Measurements from ENCODE around the gene TAF1A.

TAF1A gene

DNA sequence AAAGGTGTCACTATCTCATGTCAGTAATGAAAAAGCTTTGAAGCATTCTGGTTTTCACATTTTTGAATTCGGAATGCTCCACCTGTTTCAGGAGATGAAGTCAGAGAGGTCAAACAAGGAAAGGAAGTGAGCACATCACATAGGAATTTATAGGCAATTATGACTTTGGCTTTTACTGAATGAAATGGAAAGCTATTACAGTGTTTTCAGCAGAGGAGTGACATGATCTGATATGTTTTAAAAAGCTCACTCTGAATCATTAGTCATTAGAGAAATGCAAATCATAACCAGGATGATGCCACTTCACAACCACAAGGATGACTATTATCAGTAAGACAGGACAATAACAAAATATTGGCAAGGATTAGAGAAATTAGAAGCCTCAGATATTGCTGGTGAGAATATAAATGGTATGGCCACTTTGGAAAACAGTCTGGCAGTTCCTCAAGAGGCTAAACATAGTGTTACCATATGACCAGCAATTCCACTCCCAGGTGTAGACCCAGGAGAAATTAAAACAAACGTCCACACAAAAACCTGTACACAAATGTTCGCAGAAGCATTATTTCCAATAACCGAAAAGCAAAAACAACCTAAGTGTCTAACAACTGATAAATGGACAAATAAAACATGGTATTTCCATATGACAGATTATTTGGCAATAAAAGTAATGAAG is 7.5 kb downstream of the TAF1A start:
- H3K4me3 ChIP-seq (ENCODE audit: low read depth, low read length) = no peak overlapping the region
- no peak for DNase-seq (ENCODE audit: low read depth)
- TF ChIP-seq, protein P1, sequence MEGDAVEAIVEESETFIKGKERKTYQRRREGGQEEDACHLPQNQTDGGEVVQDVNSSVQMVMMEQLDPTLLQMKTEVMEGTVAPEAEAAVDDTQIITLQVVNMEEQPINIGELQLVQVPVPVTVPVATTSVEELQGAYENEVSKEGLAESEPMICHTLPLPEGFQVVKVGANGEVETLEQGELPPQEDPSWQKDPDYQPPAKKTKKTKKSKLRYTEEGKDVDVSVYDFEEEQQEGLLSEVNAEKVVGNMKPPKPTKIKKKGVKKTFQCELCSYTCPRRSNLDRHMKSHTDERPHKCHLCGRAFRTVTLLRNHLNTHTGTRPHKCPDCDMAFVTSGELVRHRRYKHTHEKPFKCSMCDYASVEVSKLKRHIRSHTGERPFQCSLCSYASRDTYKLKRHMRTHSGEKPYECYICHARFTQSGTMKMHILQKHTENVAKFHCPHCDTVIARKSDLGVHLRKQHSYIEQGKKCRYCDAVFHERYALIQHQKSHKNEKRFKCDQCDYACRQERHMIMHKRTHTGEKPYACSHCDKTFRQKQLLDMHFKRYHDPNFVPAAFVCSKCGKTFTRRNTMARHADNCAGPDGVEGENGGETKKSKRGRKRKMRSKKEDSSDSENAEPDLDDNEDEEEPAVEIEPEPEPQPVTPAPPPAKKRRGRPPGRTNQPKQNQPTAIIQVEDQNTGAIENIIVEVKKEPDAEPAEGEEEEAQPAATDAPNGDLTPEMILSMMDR (IDR thresholded peaks at IDR 0.05; ENCODE audit: control insufficient read depth, extremely low read depth, insufficient read depth) = no peak

DNA sequence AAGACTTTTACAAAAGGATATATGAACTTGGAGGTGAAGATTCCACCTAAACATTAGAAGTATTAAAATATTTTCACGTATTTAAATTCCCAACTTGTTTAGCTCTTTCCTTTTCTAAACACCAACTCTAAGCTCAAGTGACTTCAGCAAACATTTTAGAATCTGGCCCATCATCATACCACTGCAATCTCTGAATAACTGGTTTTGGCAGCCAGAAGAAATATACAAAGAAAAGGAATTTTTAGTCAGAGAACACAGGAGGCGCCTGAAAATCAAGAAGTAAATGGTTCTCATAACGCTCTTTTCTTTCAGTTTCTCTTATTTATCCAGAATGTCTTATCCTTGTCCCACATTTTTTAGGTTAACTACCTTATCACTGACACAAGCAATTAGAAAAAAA is 10.4 kb downstream of the TAF1A start:
- TF ChIP-seq, protein P1 (IDR thresholded peaks at IDR 0.05; ENCODE audit: control insufficient read depth, extremely low read depth, insufficient read depth) = no peak
- no peak for DNase-seq (ENCODE audit: low read depth)
- H3K4me3 ChIP-seq (ENCODE audit: low read depth, low read length) = no peak overlapping the region

DNA sequence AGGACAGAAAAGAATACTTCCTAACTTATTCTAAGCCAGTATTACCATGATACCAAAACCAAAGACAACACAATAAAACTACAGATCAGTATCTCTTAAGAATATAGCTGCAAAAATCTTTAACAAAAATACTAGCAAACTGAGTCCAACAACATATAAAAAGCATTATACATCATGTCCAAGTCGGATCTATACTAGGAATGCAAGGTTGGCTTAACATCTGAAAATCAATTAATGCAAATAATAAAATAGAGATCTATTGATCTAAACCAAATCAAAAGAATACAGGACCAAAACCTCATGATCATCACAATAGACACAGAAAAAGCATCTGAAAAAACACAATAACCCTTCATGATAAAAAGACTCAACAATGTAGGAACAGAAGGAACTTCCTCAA is 18.9 kb downstream of the TAF1A start:
- DNase-seq (ENCODE audit: low read depth) = no peak
- H3K4me3 ChIP-seq (ENCODE audit: low read depth, low read length) = no peak overlapping the region
- TF ChIP-seq, protein P1 (IDR thresholded peaks at IDR 0.05; ENCODE audit: control insufficient read depth, extremely low read depth, insufficient read depth) = no peak

DNA sequence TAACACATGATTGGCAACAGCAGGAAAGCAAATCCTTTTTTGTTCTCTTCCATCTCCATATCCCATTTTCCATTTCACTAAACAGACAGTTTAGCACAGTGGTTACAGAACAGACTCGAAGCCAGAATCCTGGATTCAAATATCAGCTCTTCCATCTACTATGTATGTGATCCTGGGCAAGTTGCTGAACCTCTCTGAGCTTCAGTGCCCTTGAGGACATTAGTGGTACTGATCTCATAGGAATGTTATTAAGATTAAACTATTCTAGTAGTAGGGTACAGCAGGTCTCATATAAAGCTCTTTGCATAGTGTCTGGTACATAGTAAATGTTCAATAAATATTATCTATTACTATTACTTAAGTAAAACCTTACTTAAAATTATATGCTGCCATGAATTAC is 28.1 kb downstream of the TAF1A start:
- no peak for DNase-seq (ENCODE audit: low read depth)
- TF ChIP-seq, protein P1 (IDR thresholded peaks at IDR 0.05; ENCODE audit: control insufficient read depth, extremely low read depth, insufficient read depth) = no peak
- H3K4me3 ChIP-seq (ENCODE audit: low read depth, low read length) = no peak overlapping the region

DNA sequence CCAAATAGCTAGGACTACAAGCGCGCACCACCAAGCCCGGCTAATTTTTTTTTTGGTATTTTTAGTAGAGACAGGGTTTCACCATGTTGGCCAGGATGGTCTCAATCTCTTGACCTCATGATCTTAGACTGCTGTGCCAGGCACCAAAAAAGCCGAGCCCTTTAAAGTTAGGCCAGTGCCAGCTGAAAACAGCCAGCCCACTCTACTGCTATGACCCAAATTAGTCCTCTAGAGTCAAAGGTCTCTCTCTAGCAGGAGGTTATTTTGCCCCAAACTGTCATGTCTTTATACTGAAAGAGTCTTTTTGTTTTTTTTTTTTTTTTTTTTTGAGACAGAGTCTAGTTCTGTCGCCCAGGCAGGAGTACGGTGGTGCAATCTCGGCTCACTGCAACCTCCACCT is 32.2 kb downstream of the TAF1A start:
- TF ChIP-seq, protein P1 (IDR thresholded peaks at IDR 0.05; ENCODE audit: control insufficient read depth, extremely low read depth, insufficient read depth) = no peak
- DNase-seq (ENCODE audit: low read depth) = no peak
- H3K4me3 ChIP-seq (ENCODE audit: low read depth, low read length) = no peak overlapping the region

DNA sequence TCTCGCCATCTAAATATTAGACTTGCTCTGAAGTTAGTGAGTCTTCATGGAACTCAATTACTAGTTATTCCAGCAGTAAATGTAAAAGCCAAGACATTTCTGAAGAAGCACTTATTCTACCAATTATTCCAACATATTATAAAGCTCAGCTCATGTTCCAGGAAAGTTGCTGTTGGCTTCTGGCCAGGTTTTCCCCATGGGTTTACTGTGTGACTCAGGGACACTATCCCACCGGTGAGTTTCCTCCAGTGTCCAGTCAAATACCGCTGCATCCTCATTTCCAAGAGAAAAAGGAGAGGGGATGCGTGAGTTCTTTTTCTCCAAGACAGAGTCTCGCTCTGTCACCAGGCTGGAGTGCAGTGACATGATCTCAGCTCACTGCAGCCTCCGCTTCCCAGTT is 32.6 kb downstream of the TAF1A start:
- H3K4me3 ChIP-seq (ENCODE audit: low read depth, low read length) = no peak overlapping the region
- TF ChIP-seq, protein P1 (IDR thresholded peaks at IDR 0.05; ENCODE audit: control insufficient read depth, extremely low read depth, insufficient read depth) = no peak
- DNase-seq (ENCODE audit: low read depth) = no peak

DNA sequence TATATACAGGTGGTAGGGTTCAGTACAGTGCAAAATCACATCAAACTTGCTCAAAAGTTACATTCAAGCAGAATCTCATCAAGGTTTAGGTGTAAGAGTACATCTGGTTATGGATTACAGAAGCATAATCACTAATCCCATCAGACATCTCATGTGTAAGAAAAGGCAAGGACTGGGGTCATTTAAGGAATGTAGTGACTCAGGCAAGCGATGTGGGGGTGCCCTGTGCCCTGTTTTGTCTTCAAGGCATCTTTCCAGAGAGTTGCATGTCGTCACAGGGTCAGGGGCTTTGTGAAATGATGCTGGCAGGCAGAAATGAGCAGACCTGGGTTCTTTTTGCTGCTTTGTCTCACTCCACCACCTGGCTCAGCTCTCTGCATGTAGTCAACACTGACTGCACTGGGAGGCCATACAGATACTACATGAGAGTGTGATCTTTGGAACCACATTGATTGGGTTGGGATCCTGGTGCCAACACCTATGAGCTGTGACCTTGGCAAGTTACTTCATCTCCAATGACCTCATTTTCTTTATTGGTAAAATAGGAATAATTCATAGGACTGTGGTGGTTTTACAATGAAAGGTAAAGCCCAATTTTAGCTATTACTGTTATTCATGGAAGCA is 33.6 kb downstream of the TAF1A start:
- H3K4me3 ChIP-seq (ENCODE audit: low read depth, low read length) = no peak overlapping the region
- DNase-seq (ENCODE audit: low read depth) = no peak
- TF ChIP-seq, protein P1 (IDR thresholded peaks at IDR 0.05; ENCODE audit: control insufficient read depth, extremely low read depth, insufficient read depth) = no peak

Measured in LNCaP clone FGC (cell line).